ENCODE results near the gene NAA10. TPM values are rescaled to one million over a fixed set of nuclear protein-coding genes. Genes with fewer than 3 reads are reported as not detected.
A peak's percentile ranks its signal among the peaks of the same experiment; 100 is the strongest.

NAA10 gene
- total and polyA plus RNA-seq, 5 donors = 61.1 to 108 (median 66.4) TPM

- no peaks in the 10 kb centered on the region for H3K4me1 ChIP-seq (ENCODE audit: control insufficient read depth, insufficient read depth, low read length)
- no peak overlapping the region for H3K27ac ChIP-seq (ENCODE audit: low read length)
- WGBS = 84% methylated on average over 27 of the region's 27 CpGs
- no peaks in the 10 kb centered on the region for H3K27me3 ChIP-seq (ENCODE audit: control insufficient read depth, insufficient read depth)
- H3K4me3 ChIP-seq (ENCODE audit: low read length) = no peak overlapping the region
- no peak for ATAC-seq
- no peak for DNase-seq
- intact Hi-C loops (cut with DNase I) = loop anchor here in 1 of 4 donors (10.0 kb wide), 1 partner anchor 102 kb away; no protein-coding TSS in a partner anchor
- H3K9me3 ChIP-seq (ENCODE audit: control insufficient read depth, low read length) = no peaks in the 10 kb centered on the region
Measured at GRCh38 chrX:153906126-153906917, 28.5 kb downstream of the NAA10 start.

- ATAC-seq (no peak), DNase-seq (no peak)
- H3K27ac ChIP-seq (ENCODE audit: low read length) = no peak overlapping the region
- no peak overlapping the region for H3K4me3 ChIP-seq (ENCODE audit: low read length)
- no peaks in the 10 kb centered on the region for H3K4me1 ChIP-seq (ENCODE audit: control insufficient read depth, insufficient read depth, low read length)
- H3K9me3 ChIP-seq (ENCODE audit: control insufficient read depth, low read length) = no peaks in the 10 kb centered on the region
- H3K27me3 ChIP-seq (ENCODE audit: control insufficient read depth, insufficient read depth) = no peaks in the 10 kb centered on the region
- 87% methylated on average over 32 of the region's 32 CpGs for WGBS
- intact Hi-C loops (cut with DNase I) = loop anchor here in 1 of 4 donors (10.0 kb wide), 1 partner anchor 101 kb away; no protein-coding TSS in a partner anchor
Measured at GRCh38 chrX:153905481-153906095, 29.2 kb downstream of the NAA10 start.

GRCh38 chrX:153903991-153904957, 30.6 kb downstream of the NAA10 start, which contains the start of gene AVPR2:
Gene AVPR2 (plus strand): TSS chrX:153904673. CDS start chrX:153905146, 473 bp downstream.
- 39% methylated on average over 26 of the region's 26 CpGs for WGBS
- Histone ChIP-seq H3K9me3 (ENCODE audit: control insufficient read depth, low read length) (no peaks in the 10 kb centered on the region), H3K4me1 (ENCODE audit: control insufficient read depth, insufficient read depth, low read length) (no peaks in the 10 kb centered on the region), H3K27me3 (ENCODE audit: control insufficient read depth, insufficient read depth) (no peaks in the 10 kb centered on the region), H3K27ac (ENCODE audit: low read length) (peak within 1 kb of the TSS; percentile 53), H3K4me3 (ENCODE audit: low read length) (peak within 1 kb of the TSS; percentile 24)
- DNase-seq (peak; percentile 46 to 81 (median 73)), ATAC-seq (peak; percentile 61 to 65)
- intact Hi-C loops (cut with DNase I) = loop anchor here in 1 of 4 donors (10.0 kb wide), 1 partner anchor 99 kb away; no protein-coding TSS in a partner anchor

GRCh38 chrX:153903238-153903980, 31.4 kb downstream of the NAA10 start:
- no peaks in the 10 kb centered on the region for H3K27me3 ChIP-seq (ENCODE audit: control insufficient read depth, insufficient read depth)
- no peak overlapping the region for H3K4me3 ChIP-seq (ENCODE audit: low read length)
- H3K27ac ChIP-seq (ENCODE audit: low read length) = no peak overlapping the region
- WGBS = 53% methylated on average over 18 of the region's 18 CpGs
- H3K9me3 ChIP-seq (ENCODE audit: control insufficient read depth, low read length) = no peaks in the 10 kb centered on the region
- DNase-seq = peak in 2 of 3 donors; percentile 76
- no peaks in the 10 kb centered on the region for H3K4me1 ChIP-seq (ENCODE audit: control insufficient read depth, insufficient read depth, low read length)
- ATAC-seq = peak; percentile 42 to 48
- intact Hi-C loops (cut with DNase I) = loop anchor here in 1 of 4 donors (10.0 kb wide), 1 partner anchor 99 kb away; no protein-coding TSS in a partner anchor

- ATAC-seq (no peak), DNase-seq (no peak)
- Histone ChIP-seq H3K4me3 (ENCODE audit: low read length) (no peak overlapping the region), H3K27ac (ENCODE audit: low read length) (no peak overlapping the region), H3K9me3 (ENCODE audit: control insufficient read depth, low read length) (no peaks in the 10 kb centered on the region), H3K27me3 (ENCODE audit: control insufficient read depth, insufficient read depth) (no peaks in the 10 kb centered on the region), H3K4me1 (ENCODE audit: control insufficient read depth, insufficient read depth, low read length) (no peaks in the 10 kb centered on the region)
- 58% methylated on average over 10 of the region's 10 CpGs for WGBS
- intact Hi-C loops (cut with DNase I) = loop anchor here in 1 of 4 donors (10.0 kb wide), 1 partner anchor 98 kb away; no protein-coding TSS in a partner anchor
Measured at GRCh38 chrX:153902385-153902784, 32.5 kb downstream of the NAA10 start.

- ATAC-seq (no peak), DNase-seq (no peak)
- WGBS = 37% methylated on average over 8 of the region's 8 CpGs
- H3K27ac ChIP-seq (ENCODE audit: low read length) = no peak overlapping the region
- H3K4me1 ChIP-seq (ENCODE audit: control insufficient read depth, insufficient read depth, low read length) = no peaks in the 10 kb centered on the region
- H3K4me3 ChIP-seq (ENCODE audit: low read length) = no peak overlapping the region
- H3K27me3 ChIP-seq (ENCODE audit: control insufficient read depth, insufficient read depth) = no peaks in the 10 kb centered on the region
- no peaks in the 10 kb centered on the region for H3K9me3 ChIP-seq (ENCODE audit: control insufficient read depth, low read length)
- intact Hi-C loops (cut with DNase I) = loop anchor here in 1 of 4 donors (10.0 kb wide), 1 partner anchor 97 kb away; no protein-coding TSS in a partner anchor
Measured at GRCh38 chrX:153901753-153902140, 33.1 kb downstream of the NAA10 start.

GRCh38 chrX:153900831-153901752, 33.7 kb downstream of the NAA10 start:
- WGBS = 19% methylated on average over 26 of the region's 26 CpGs
- H3K27me3 ChIP-seq (ENCODE audit: control insufficient read depth, insufficient read depth) = no peaks in the 10 kb centered on the region
- H3K27ac ChIP-seq (ENCODE audit: low read length) = peak overlapping the region; percentile 48
- H3K4me3 ChIP-seq (ENCODE audit: low read length) = no peak overlapping the region
- H3K9me3 ChIP-seq (ENCODE audit: control insufficient read depth, low read length) = no peaks in the 10 kb centered on the region
- no peaks in the 10 kb centered on the region for H3K4me1 ChIP-seq (ENCODE audit: control insufficient read depth, insufficient read depth, low read length)
- intact Hi-C loops (cut with DNase I) = loop anchor here in 1 of 4 donors (10.0 kb wide), 1 partner anchor 96 kb away; no protein-coding TSS in a partner anchor
- peak; percentile 46 to 54 for ATAC-seq
- peak in 2 of 3 donors; percentile 63 to 65 for DNase-seq

- intact Hi-C loops (cut with DNase I) = no loop called here
- no peak overlapping the region for H3K27ac ChIP-seq (ENCODE audit: low read length)
- H3K4me1 ChIP-seq (ENCODE audit: control insufficient read depth, insufficient read depth, low read length) = no peaks in the 10 kb centered on the region
- H3K9me3 ChIP-seq (ENCODE audit: control insufficient read depth, low read length) = no peaks in the 10 kb centered on the region
- DNase-seq (no peak), ATAC-seq (no peak)
- no peak overlapping the region for H3K4me3 ChIP-seq (ENCODE audit: low read length)
- no peaks in the 10 kb centered on the region for H3K27me3 ChIP-seq (ENCODE audit: control insufficient read depth, insufficient read depth)
Measured at GRCh38 chrX:153897899-153898298, 36.9 kb downstream of the NAA10 start.

- ATAC-seq (no peak), DNase-seq (no peak)
- H3K4me3 ChIP-seq (ENCODE audit: low read length) = no peak overlapping the region
- H3K4me1 ChIP-seq (ENCODE audit: control insufficient read depth, insufficient read depth, low read length) = no peaks in the 10 kb centered on the region
- WGBS = 93% methylated on average over 6 of the region's 6 CpGs
- intact Hi-C loops (cut with DNase I) = no loop called here
- H3K9me3 ChIP-seq (ENCODE audit: control insufficient read depth, low read length) = no peaks in the 10 kb centered on the region
- H3K27ac ChIP-seq (ENCODE audit: low read length) = no peak overlapping the region
- no peaks in the 10 kb centered on the region for H3K27me3 ChIP-seq (ENCODE audit: control insufficient read depth, insufficient read depth)
Measured at GRCh38 chrX:153889123-153889522, 45.7 kb downstream of the NAA10 start.
